HG03066 (cell line): ENCODE measurements around the gene DTD1.

Experiments
- ATAC-seq: cut with Tn5 transposase; IDR thresholded peaks from one replicate; pipeline ENCODE4 v1.9.1; 2021; ENCODE audit warnings: low read depth; ENCODE audit not compliant: unreplicated experiment

DTD1 gene

GRCh38 chr20:18657575-18657974 lies 69.7 kb downstream of the DTD1 start:
- ATAC-seq = no peak

DNA sequence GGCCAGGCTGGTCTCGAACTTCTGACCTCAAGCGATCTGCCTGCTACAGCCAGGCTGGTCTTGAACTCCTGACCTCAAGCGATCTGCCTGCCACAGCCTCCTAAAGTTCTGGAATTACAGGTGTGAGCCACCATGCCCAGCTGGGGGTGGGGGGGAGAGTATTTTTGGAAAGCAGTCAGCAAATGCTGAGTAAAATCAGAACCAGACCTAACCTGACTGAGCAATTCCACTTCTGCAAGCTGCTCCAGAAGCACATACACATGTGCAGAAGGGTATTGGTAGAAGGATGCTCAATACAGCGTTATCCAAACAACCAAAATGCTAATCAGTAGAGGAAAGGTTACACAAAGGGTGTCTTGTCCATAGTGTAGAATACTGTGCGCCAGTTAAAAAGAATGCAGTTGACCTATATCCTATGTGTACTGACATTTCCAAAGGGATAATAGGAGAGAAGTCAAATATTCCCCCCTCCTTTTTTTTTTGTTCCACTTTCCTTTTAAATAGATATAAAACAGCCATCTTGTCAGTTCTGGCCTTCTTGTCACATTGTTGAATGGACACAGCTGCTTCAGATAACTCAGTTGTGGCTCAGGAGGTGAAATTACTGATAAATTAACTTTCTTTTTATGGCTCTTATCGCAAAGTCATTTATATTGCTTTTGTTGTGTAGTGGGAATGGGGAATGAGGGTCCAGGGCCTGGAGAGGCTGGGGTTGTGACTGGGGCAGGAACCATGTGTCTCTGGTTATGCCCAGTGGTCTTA lies 74.6 kb downstream of the DTD1 start:
- no peak for ATAC-seq

DNA sequence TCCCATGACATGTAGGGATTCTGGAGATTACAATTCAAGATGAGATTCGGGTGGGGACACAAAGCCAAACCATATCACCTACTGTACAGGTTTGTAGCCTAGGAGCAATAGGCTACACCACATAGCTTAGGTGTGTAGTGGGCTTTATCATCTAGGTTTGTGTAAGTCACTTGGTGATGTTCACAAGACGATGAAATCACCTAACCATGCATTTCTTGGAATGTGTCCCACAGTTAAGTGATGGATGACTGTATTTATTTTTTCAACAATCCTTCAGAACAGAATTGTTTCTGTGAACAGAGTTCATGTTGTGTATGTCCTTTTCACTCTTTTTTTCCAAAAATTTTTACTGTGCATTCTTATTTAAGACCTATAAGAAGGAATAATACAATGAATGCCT lies 76.1 kb downstream of the DTD1 start:
- ATAC-seq = no peak

- ATAC-seq = no peak
These were observed 77.3 kb downstream of the DTD1 start for GRCh38 chr20:18665135-18665534.

DNA sequence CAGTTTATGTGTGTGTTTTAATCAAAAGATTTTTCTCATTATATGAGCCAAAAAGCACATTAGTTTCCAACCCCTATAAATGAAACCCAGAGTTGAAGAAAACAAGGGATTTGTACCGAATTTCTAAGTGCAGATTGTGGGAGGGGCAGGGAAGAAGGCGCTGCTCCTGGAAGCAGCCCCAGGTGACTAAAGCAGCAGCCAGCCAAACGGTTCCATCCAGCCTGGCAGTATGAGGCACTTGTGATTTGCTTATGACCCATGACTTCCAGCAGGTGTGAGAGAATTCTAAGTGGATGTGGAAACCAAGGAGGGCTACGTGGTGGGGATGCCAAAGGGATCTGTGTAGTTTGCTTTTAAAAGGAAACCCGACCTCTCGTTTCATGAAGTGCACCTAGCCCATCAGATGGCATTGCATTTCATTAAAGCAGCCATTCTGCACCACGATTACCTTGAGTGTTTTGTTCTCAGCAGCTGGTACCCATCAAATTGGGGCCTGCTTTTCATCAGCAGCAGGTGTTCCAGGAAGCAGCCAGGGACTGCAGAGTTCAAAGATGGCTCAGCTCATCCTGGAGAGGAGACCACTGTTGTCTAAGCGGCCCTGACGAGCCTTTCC lies 79.1 kb downstream of the DTD1 start:
- ATAC-seq = no peak

GRCh38 chr20:18669241-18670019 lies 81.6 kb downstream of the DTD1 start:
- no peak for ATAC-seq

GRCh38 chr20:18671203-18671710 lies 83.4 kb downstream of the DTD1 start:
- no peak for ATAC-seq

GRCh38 chr20:18672834-18673233 lies 85.0 kb downstream of the DTD1 start:
- ATAC-seq = no peak

GRCh38 chr20:18676396-18676795 lies 88.5 kb downstream of the DTD1 start:
- no peak for ATAC-seq

- ATAC-seq = no peak
These were observed 89.3 kb downstream of the DTD1 start for GRCh38 chr20:18677126-18677525.

GRCh38 chr20:18678549-18679419 lies 90.9 kb downstream of the DTD1 start:
- no peak for ATAC-seq

DNA sequence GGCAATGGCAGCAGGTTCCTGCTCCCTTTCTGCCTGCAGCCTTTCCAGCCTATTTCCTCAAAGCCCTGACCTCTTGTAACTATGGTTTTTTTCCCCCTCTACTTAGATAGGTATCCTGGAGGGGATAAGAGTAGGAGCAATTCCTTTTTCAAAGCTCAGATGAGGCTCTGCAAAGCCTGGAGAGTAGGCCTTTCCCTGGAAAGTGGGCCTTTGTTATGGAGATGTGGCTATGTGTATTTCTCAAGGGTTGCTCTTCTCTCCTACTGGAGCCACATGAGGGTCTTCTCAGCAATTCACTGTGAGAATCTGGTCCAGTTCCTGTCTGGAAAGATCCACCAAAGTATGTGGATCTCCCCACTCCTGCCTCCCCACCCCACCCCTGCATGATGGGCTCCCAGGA lies 96.0 kb downstream of the DTD1 start:
- no peak for ATAC-seq

DNA sequence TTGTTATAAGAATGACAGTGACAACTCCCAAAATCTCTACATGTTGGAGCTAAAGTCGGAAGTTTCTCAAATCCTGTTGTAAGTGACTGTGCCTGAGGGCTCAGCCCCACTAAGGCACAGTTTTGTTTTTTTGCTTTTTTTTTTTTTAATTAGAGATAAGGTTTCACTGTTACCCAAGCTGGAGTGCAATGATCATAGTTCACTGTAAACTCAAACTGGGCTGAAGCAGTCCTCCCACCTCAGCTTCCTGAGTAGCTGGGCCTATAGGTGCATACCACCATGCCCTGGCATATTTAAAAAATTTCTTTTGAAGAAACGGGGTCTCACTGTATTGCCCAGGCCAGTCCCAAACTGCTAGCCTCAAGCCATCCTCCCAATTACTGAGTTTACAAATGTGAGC lies 96.9 kb downstream of the DTD1 start:
- ATAC-seq = no peak

DNA sequence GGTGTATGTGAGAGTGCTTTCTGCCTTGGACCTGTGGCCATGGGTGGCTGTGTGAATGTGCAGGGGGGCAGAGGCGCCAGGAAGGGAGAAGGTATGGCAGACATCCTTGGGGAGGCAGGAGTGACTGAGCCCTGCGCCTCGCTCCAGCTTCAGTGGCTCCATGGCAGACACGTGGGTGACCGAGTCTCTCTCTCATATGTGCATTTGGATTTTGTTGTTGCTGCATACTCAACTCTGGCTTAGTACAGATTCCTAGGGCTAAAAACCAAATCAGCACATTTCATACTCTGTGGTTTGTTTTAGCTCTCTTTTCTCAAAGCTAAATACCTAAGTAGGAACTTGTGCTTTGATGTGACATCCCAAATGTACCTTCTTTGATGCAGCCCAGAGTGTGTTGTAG lies 97.6 kb downstream of the DTD1 start:
- no peak for ATAC-seq

GRCh38 chr20:18686696-18687095 lies 98.8 kb downstream of the DTD1 start:
- ATAC-seq = no peak

DNA sequence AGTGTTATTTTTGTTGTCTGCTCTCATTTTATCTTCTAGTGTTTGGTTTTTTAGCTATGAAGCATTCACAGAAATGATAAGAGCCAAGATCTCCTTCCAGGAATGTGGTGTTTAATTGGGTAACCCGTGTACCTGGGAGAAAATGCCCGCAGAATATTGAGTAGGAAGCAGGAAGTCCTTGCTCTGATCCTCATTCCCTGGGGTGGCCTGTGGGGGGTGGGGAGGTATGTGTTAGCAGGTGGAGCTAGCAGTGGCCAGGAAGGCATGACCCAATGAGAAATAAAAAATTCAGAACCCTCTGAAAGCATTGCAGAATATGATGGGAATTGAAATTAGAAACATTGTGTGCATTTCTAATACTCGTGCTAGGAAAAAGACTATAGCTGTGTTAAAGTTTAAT lies 100.8 kb downstream of the DTD1 start:
- ATAC-seq = no peak

DNA sequence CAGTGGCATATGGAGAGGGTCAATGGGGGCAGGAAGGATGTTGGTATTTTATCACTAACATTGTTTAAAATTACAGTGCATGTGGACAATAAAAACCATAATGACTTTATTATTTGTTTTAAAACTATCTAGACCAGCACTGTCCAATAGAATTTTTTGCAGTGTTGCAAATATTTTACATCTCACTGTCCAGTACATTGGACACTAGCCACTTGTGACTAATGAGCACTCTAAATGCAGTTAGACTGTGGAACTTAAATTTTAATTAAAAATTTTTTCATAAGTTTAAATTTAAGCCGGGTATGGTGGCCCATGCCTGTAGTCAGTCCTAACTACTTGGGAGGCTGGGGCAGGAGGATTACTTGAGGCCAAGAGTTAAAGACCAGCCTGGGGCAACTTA lies 101.7 kb downstream of the DTD1 start:
- no peak for ATAC-seq

DNA sequence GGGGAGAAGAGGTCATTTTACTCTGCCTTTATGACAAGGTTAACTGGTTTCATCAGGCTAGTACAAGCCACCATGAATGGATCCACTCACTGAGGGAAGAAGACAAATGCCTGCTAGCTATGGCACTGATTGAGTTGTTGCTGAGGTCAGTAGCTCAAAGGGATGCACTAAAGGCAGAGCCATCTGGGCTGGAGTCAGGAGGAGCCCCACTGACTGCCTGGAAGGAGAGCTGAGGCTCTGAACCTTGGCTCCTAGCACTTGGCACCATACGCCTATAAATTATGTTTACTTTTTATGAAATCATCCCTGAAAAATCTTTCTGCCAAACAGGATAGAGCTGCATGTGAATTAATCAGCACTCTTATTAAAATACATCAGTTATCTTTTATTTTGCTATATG lies 104.6 kb downstream of the DTD1 start:
- no peak for ATAC-seq

DNA sequence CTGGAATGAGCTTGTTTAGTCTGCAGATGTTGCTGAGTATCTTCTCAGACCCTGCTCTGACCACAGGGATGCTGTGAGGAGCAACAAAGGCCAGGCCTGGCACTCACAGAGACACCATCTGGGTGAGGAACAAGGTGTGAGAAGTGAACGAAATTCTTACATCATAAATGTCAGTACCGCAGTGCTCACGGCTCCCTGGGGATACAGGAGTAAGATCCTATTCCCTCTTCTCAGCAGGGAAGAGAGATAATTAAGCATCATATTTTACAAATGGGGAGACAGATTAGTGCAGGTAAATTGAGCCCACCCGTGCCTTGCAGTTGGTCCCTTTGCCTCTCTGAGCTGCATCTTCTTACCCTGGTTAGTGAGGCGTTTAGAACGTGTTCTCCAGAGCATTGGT lies 106.2 kb downstream of the DTD1 start:
- no peak for ATAC-seq

DNA sequence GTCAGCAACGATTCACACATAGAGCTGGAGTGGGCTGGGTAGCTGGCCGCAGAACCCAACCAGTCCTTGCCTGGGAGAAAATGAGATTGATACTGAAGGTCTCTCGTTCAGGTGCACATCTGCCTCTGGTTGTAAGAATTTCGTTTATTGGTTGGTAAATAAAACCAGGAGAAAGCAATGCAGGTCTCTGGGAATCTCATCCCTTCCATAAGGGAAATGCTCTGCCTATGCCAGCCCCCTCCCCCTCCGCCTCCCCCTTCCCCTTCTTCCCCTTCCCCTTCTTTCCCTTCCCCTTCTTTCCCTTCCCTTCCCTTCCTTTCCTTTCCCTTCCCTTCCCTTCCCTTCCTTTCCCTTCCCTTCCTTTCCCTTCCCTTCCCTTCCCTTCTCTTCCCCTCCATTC lies 107.3 kb downstream of the DTD1 start:
- no peak for ATAC-seq
